Panc1 (cell line): ENCODE data around the gene ENTREP1. TPM values are rescaled to one million over a fixed set of nuclear protein-coding genes. Genes with fewer than 3 reads are reported as not detected.

Source experiments
- ATAC-seq: fragments of 200-7000 bp; cut with Tn5 transposase; 2 replicates; pipeline ENCODE4 v1.9.1; 2020; ENCODE audit warnings: mild to moderate bottlenecking, moderate library complexity
- BruUV-seq: library from RNA; stranded (reverse); fragments of 400-500 nt; replicated peaks from 2 replicates; lab custom pipeline; 2021; lab: Mats Ljungman, UMichigan
- CTCF ChIA-PET: fragments of 300-600 bp; sonication (Branson Sonifier 250); formaldehyde crosslinking; loops from one replicate; lab custom pipeline; 2022; ENCODE audit warnings: antibody characterized with exemption; lab: Charles Lee
- POLR2A ChIA-PET: fragments of 300-600 bp; sonication (Branson Sonifier 250); formaldehyde crosslinking; loops from one replicate; lab custom pipeline; 2022; ENCODE audit warnings: antibody characterized with exemption; lab: Charles Lee
- DNase-seq: peaks from one replicate; pipeline ENCODE4 v3.0.0-alpha.2; 2010; ENCODE audit warnings: low read depth, low spot score
- H3K27ac ChIP-seq: 2 replicates; pipeline ENCODE4 v1.5.1; 2011; ENCODE audit warnings: mild to moderate bottlenecking, low read length, inconsistent platforms
- H3K27me3 ChIP-seq: fragments of 200-500 bp; sonication (Bioruptor generic); 2 replicates; pipeline ENCODE4 v1.6.0; 2014; ENCODE audit warnings: low read length, inconsistent platforms; ENCODE audit not compliant: control insufficient read depth, insufficient read depth
- H3K36me3 ChIP-seq: fragments of 200-500 bp; sonication (Bioruptor generic); 2 replicates; pipeline ENCODE4 v1.5.1; 2014; ENCODE audit warnings: inconsistent platforms, mild to moderate bottlenecking, low read length, moderate library complexity; ENCODE audit not compliant: control insufficient read depth, insufficient read depth
- H3K4me1 ChIP-seq: 2 replicates; pipeline ENCODE4 v1.5.1; 2011; ENCODE audit warnings: inconsistent platforms, mild to moderate bottlenecking, low read length, moderate library complexity; ENCODE audit not compliant: control insufficient read depth, insufficient read depth
- H3K4me3 ChIP-seq, 2 experiments: 2 replicates each; pipeline ENCODE4 v1.5.1; 2011 to 2012; ENCODE audit warnings: low read depth in 2 of 2, low read length in 2 of 2, mild to moderate bottlenecking in 2 of 2, inconsistent platforms in 1 of 2, moderate library complexity in 1 of 2
- H3K9me3 ChIP-seq: fragments of 200-500 bp; sonication (Bioruptor generic); 2 replicates; pipeline ENCODE4 v1.5.1; 2014; ENCODE audit warnings: low read depth, mild to moderate bottlenecking, inconsistent platforms, low read length, moderate library complexity; ENCODE audit not compliant: control insufficient read depth, insufficient read depth
- POLR2AphosphoS5 ChIP-seq: IDR thresholded peaks from 2 replicates; pipeline ENCODE4 v1.6.1; 2012; ENCODE audit warnings: mild to moderate bottlenecking, low read depth, low read length, moderate library complexity
- SIN3A ChIP-seq: IDR thresholded peaks from 2 replicates; pipeline ENCODE4 v1.6.1; 2012; ENCODE audit warnings: low read depth, mild to moderate bottlenecking, low read length, moderate library complexity, borderline replicate concordance; ENCODE audit not compliant: insufficient read depth
- TCF7L2 ChIP-seq: IDR thresholded peaks from 2 replicates; pipeline ENCODE4 v1.6.1; 2011; ENCODE audit warnings: mild to moderate bottlenecking, low read depth, low read length, inconsistent platforms
- in situ Hi-C: cut with HindIII; loops from 2 replicates; pipeline ENCODE4 v1.10.0; 2016; ENCODE audit warnings: low sequenced_read_pairs, low pct_unique_long_range_greater_than_20kb
- intact Hi-C: fragments of 100-400 bp; cut with micrococcal nuclease; formaldehyde crosslinking; loops from one replicate; pipeline ENCODE4 v1.10.0; 2022; ENCODE audit not compliant: unreplicated experiment
- total RNA-seq: library from RNA; stranded (reverse); gene quantifications from one replicate; pipeline ENCODE4 v1.2.1, GENCODE V29; 2021; ENCODE audit not compliant: unreplicated experiment
- TF ChIP-seq, protein P1 (sequence below), 2 experiments: IDR thresholded peaks; 2 replicates each; pipeline ENCODE4 v1.6.1; 2011 to 2012; ENCODE audit warnings: low read depth in 2 of 2, control low read depth in 1 of 2, low read length in 1 of 2, mild to moderate bottlenecking in 1 of 2, moderate library complexity in 1 of 2; ENCODE audit not compliant: insufficient read depth in 1 of 2
- TF ChIP-seq, protein P2 (sequence below): fragments of 450-650 bp; IDR thresholded peaks from 2 replicates; pipeline ENCODE4 v1.5.1; 2017; ENCODE audit warnings: mild to moderate bottlenecking

Gene ENTREP1
- total RNA-seq, 1 experiment from 2014 or later = 0.13 TPM

DNA sequence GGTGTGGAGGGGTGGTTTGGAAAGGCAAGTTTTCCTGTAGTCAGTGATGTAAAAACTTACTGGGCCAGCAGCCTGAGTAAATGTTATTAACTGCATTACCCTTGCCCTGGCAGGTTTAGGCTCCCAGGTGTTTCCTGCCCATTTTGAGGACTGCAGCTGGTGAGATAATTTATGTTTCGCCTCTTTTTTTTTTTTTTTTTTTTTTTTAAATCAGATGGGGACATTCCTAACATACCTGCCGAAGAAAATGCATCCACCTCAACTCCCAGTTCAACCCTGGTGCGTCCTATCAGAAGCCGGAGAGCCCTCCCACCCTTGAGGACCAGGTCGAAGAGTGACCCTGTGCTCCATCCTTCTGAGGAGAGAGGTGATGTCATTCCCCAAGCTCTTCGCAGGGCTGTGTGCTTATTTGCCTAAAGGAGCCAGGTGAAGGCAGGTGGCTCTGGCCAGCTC is 60.6 kb downstream of the ENTREP1 start:
- intact Hi-C loops = no loop called here
- in situ Hi-C loops = no loop called here
- H3K4me1 ChIP-seq = no peaks in the 10 kb centered on the region
- DNase-seq = no peak
- ATAC-seq = no peak
- CTCF ChIA-PET = interaction anchor here (0.6 kb wide), 2 partner anchors 41 to 110 kb away, joined by 4 to 8 read pairs; no protein-coding TSS in a partner anchor
- H3K27me3 ChIP-seq = no peaks in the 10 kb centered on the region
- POLR2A ChIA-PET = no interaction called here
- H3K9me3 ChIP-seq = no peaks in the 10 kb centered on the region
- TF ChIP-seq, protein P1, sequence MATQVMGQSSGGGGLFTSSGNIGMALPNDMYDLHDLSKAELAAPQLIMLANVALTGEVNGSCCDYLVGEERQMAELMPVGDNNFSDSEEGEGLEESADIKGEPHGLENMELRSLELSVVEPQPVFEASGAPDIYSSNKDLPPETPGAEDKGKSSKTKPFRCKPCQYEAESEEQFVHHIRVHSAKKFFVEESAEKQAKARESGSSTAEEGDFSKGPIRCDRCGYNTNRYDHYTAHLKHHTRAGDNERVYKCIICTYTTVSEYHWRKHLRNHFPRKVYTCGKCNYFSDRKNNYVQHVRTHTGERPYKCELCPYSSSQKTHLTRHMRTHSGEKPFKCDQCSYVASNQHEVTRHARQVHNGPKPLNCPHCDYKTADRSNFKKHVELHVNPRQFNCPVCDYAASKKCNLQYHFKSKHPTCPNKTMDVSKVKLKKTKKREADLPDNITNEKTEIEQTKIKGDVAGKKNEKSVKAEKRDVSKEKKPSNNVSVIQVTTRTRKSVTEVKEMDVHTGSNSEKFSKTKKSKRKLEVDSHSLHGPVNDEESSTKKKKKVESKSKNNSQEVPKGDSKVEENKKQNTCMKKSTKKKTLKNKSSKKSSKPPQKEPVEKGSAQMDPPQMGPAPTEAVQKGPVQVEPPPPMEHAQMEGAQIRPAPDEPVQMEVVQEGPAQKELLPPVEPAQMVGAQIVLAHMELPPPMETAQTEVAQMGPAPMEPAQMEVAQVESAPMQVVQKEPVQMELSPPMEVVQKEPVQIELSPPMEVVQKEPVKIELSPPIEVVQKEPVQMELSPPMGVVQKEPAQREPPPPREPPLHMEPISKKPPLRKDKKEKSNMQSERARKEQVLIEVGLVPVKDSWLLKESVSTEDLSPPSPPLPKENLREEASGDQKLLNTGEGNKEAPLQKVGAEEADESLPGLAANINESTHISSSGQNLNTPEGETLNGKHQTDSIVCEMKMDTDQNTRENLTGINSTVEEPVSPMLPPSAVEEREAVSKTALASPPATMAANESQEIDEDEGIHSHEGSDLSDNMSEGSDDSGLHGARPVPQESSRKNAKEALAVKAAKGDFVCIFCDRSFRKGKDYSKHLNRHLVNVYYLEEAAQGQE (IDR thresholded peaks at IDR 0.05; ENCODE audit: insufficient read depth in 1 of 2, low read depth in 2 of 2, low read length in 1 of 2) = no peak
- TF ChIP-seq, protein P2, sequence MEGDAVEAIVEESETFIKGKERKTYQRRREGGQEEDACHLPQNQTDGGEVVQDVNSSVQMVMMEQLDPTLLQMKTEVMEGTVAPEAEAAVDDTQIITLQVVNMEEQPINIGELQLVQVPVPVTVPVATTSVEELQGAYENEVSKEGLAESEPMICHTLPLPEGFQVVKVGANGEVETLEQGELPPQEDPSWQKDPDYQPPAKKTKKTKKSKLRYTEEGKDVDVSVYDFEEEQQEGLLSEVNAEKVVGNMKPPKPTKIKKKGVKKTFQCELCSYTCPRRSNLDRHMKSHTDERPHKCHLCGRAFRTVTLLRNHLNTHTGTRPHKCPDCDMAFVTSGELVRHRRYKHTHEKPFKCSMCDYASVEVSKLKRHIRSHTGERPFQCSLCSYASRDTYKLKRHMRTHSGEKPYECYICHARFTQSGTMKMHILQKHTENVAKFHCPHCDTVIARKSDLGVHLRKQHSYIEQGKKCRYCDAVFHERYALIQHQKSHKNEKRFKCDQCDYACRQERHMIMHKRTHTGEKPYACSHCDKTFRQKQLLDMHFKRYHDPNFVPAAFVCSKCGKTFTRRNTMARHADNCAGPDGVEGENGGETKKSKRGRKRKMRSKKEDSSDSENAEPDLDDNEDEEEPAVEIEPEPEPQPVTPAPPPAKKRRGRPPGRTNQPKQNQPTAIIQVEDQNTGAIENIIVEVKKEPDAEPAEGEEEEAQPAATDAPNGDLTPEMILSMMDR = no peak
- TF ChIP-seq POLR2AphosphoS5 = no peak
- no peak for TF ChIP-seq SIN3A
- no peak for TF ChIP-seq TCF7L2
- H3K36me3 ChIP-seq = no peaks in the 10 kb centered on the region
- no peak overlapping the region for H3K27ac ChIP-seq
- no TSS peak for BruUV-seq
- no peak overlapping the region for H3K4me3 ChIP-seq

DNA sequence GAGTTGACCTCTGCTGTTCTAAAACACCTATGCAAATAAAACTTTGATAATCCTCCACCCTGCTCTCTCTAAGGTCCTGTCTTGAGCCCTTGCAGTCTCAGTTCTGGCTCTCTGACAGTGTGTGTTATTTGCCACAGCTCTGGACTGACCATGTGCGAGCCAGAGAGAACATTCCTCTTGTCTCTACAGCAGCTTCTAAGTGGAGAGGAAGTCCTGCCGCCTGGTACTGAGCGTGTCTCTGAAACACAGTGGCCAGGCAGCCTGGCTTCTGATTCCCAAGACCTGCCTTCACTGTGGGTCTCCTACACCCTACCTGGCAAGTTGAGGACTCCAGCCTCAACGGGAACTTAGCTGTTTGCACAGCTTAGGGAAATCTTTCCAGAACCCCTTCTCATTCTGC is 61.6 kb downstream of the ENTREP1 start:
- no peaks in the 10 kb centered on the region for H3K27me3 ChIP-seq
- ATAC-seq (no peak), DNase-seq (no peak)
- intact Hi-C loops = no loop called here
- TF ChIP-seq SIN3A = no peak
- no peak for TF ChIP-seq TCF7L2
- TF ChIP-seq, protein P1 (IDR thresholded peaks at IDR 0.05; ENCODE audit: insufficient read depth in 1 of 2, low read depth in 2 of 2, low read length in 1 of 2) = no peak
- TF ChIP-seq, protein P2 = no peak
- TF ChIP-seq POLR2AphosphoS5 = no peak
- H3K4me3 ChIP-seq = no peak overlapping the region
- BruUV-seq = no TSS peak
- no peaks in the 10 kb centered on the region for H3K36me3 ChIP-seq
- no peak overlapping the region for H3K27ac ChIP-seq
- POLR2A ChIA-PET = no interaction called here
- no peaks in the 10 kb centered on the region for H3K4me1 ChIP-seq
- CTCF ChIA-PET = no interaction called here
- in situ Hi-C loops = no loop called here
- no peaks in the 10 kb centered on the region for H3K9me3 ChIP-seq
